ENCODE data around the gene KPNA6. TPM values are rescaled to one million over a fixed set of nuclear protein-coding genes. Genes with fewer than 3 reads are reported as not detected.

Gene KPNA6
- 15.9 to 19.6 TPM (median 17.8 TPM) in 5 replicates for total RNA-seq (2022; extraction: Qiagen RNA extraction)

GRCh38 chr1:32107742-32108661 lies at the start of gene KPNA6:
TSS of gene KPNA6 (plus strand) at chr1:32108056. CDS start at chr1:32108131, 75 bp downstream.

DNA sequence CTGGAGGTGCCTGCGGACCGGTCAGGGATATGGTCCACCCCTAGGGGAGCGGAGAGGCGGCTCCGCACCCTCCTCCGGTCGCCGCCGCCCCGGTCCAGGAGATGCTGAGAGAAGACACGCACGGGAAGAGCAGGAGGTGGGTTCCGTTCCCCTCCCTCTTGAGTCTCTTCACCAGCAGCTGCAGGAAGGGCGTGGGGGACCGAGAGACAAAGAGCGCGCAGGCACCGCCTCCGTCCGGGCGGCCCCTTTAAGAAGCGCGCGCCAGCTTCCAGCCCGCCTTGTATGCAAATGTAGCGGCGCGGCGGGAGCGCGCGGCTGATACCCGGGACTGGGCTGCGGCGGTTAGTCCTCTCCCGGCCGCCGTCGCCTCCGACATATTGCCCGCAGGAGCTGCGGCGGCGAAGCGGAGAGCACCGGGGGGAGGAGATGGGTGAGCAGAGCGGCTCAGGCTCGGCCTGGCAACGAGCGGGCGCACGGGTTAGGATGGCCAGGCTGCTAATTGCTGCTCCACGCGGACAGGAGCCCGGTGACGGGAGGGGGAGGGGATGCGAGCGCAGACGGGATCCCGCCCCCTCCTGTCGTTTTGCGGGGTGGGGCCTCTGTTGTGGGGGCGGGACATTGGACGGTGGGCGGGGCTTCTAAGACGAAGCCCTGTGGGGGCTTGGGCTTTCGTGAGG lies 35.1 kb upstream of the KPNA6 start, which contains the start of gene TMEM39B:
Gene TMEM39B (plus strand): TSS at position 318 of the 677 bp plus-strand sequence. CDS start 109 bp downstream, at position 427.

DNA sequence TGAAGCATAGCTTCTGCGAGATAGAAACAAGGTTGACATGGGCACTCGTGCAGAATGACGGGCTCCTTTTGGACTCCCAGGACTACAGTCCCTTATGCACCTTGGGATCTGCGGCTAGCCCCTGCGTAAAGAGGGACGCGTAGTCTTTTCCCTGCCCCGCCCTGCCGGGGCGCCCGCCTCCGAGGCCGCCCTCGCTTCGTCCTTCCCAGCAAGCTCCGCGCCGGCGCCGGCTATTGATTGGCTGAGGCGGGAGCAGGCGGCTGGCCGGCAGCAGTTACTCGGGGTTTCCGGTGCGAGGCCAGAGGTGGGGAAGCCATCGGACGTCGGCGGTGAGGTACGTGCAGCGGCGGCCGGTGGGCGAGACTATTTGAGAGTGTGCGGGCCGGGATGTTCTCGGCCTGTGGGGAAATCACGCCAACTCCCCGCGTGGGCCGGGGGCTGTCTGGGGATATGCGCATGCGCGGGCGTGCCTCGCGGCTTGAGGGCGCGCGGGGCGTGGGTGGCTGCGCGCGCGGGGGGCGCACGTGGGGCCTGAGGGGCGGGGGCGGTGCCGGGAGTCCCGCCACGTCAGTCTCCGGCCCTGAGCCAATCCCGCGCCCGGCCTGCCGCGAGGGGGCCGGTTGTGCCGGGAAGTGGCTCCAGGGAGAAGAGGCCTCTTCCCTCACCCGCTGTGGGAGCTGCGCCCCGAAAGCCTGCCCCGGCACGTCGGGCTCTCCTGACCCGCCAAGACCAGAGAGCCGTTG lies 71.8 kb downstream of the KPNA6 start, which contains the start of gene TXLNA:
Gene TXLNA (plus strand): TSS at position 233 of the 743 bp plus-strand sequence. CDS start 671 bp downstream, outside the sequence.

GRCh38 chr1:32200226-32201010 lies 92.6 kb downstream of the KPNA6 start, which contains the start of gene CCDC28B:
TSS of gene CCDC28B (plus strand) at chr1:32200595. CDS start at chr1:32201936, 1,341 bp downstream.

GRCh38 chr1:32205401-32206370 lies 97.8 kb downstream of the KPNA6 start, which contains the start of gene IQCC:
TSS of gene IQCC (plus strand) at chr1:32205671. CDS start at chr1:32205682, 11 bp downstream.

GRCh38 chr1:32208891-32209328 lies 101.1 kb downstream of the KPNA6 start, which contains the start of gene DCDC2B:
TSS of gene DCDC2B (plus strand) at chr1:32209089. CDS start at chr1:32209094, 5 bp downstream.

GRCh38 chr1:32221980-32222755 lies 114.3 kb downstream of the KPNA6 start, which contains the start of the genes EIF3I and TMEM234:
TSS of gene EIF3I (plus strand) at chr1:32222407. CDS start at chr1:32222442, 35 bp downstream.
TSS of gene TMEM234 (minus strand) at chr1:32222353. CDS start at chr1:32222322, 31 bp downstream.

Other genes starting within 250 kb of the KPNA6 start
- gene PTP4A2, start 169.7 kb upstream of the KPNA6 start, total RNA-seq (2022; extraction: Qiagen RNA extraction): 173 to 244 TPM (median 202 TPM) in 5 replicates
- 124 to 145 TPM (median 138 TPM) in 5 replicates for gene KHDRBS1, start 94.2 kb upstream of the KPNA6 start, total RNA-seq (2022; extraction: Qiagen RNA extraction)
- 7.1 to 11.9 TPM (median 10.7 TPM) in 5 replicates for gene TMEM39B, start 35.1 kb upstream of the KPNA6 start, total RNA-seq (2022; extraction: Qiagen RNA extraction)
- 27.1 to 31.1 TPM (median 30.4 TPM) in 5 replicates for gene TXLNA, start 71.6 kb downstream of the KPNA6 start, total RNA-seq (2022; extraction: Qiagen RNA extraction)
- 0.71 to 1.5 TPM (median 1.3 TPM) in 5 replicates for gene CCDC28B, start 92.5 kb downstream of the KPNA6 start, total RNA-seq (2022; extraction: Qiagen RNA extraction)
- gene IQCC, start 97.6 kb downstream of the KPNA6 start, total RNA-seq (2022; extraction: Qiagen RNA extraction): 1.5 to 2.5 TPM (median 1.9 TPM) in 5 replicates
- gene DCDC2B, start 101.0 kb downstream of the KPNA6 start, total RNA-seq (2022; extraction: Qiagen RNA extraction): not detected in 5 replicates
- gene TMEM234, start 114.3 kb downstream of the KPNA6 start, total RNA-seq (2022; extraction: Qiagen RNA extraction): 7.3 to 9.2 TPM (median 8.5 TPM) in 5 replicates
- 265 to 288 TPM (median 276 TPM) in 5 replicates for gene EIF3I, start 114.4 kb downstream of the KPNA6 start, total RNA-seq (2022; extraction: Qiagen RNA extraction)
- gene FAM167B, start 139.2 kb downstream of the KPNA6 start, total RNA-seq (2022; extraction: Qiagen RNA extraction): 0.55 to 0.82 TPM (median 0.63 TPM) in 5 replicates
- gene LCK, start 143.2 kb downstream of the KPNA6 start, total RNA-seq (2022; extraction: Qiagen RNA extraction): 0.07 to 0.11 TPM (median 0.09 TPM) in 3 of 5 replicates, not detected in the others
- 47.9 to 53.4 TPM (median 52.1 TPM) in 5 replicates for gene HDAC1, start 184.0 kb downstream of the KPNA6 start, total RNA-seq (2022; extraction: Qiagen RNA extraction)
- 55.1 to 67.3 TPM (median 65.9 TPM) in 5 replicates for gene MARCKSL1, start 228.2 kb downstream of the KPNA6 start, total RNA-seq (2022; extraction: Qiagen RNA extraction)